IMR-90 (cell line): ENCODE results near the gene ZNF385B. TPM values are rescaled to one million over a fixed set of nuclear protein-coding genes. Genes with fewer than 3 reads are reported as not detected.

Source experiments
- ATAC-seq: fragments of 200-7000 bp; cut with Tn5 transposase; 2 replicates; pipeline ENCODE4 v1.9.1; 2020; ENCODE audit warnings: low read depth, mild to moderate bottlenecking, moderate library complexity
- BruUV-seq: library from RNA; stranded (reverse); fragments of 400-500 nt; replicated peaks from 2 replicates; lab custom pipeline; 2021; lab: Mats Ljungman, UMichigan
- CTCF ChIA-PET: fragments of 300-600 bp; formaldehyde crosslinking; extraction: SDS; loops from one replicate; lab custom pipeline; 2021; ENCODE audit warnings: antibody characterized with exemption; lab: Yijun Ruan, JAX
- POLR2A ChIA-PET: fragments of 300-600 bp; sonication (Branson Sonifier 250); formaldehyde crosslinking; loops from one replicate; lab custom pipeline; 2022; ENCODE audit warnings: antibody characterized with exemption; ENCODE audit not compliant: unreplicated experiment; lab: Charles Lee
- DNase-seq: peaks from one replicate; pipeline ENCODE4 v3.0.0; 2013
- H2AFZ ChIP-seq: replicated peaks from 2 replicates; pipeline ENCODE3; 2013; ENCODE audit warnings: low read length, mild to moderate bottlenecking; ENCODE audit not compliant: poor library complexity
- H2AK5ac ChIP-seq: 2 replicates; pipeline ENCODE4 v1.6.1; 2013; ENCODE audit warnings: low read depth, low read length, inconsistent platforms
- H2AK9ac ChIP-seq: replicated peaks from 2 replicates; pipeline ENCODE3; 2013; ENCODE audit warnings: mild to moderate bottlenecking, low read depth, low read length, moderate library complexity; ENCODE audit not compliant: poor library complexity
- H2BK120ac ChIP-seq: 2 replicates; pipeline ENCODE4 v1.6.1; 2013; ENCODE audit warnings: low read depth, low read length, inconsistent platforms
- H2BK15ac ChIP-seq: 3 replicates; pipeline ENCODE4 v1.6.1; 2013; ENCODE audit warnings: low read depth, low read length, inconsistent platforms
- H2BK20ac ChIP-seq: 2 replicates; pipeline ENCODE4 v1.6.1; 2013; ENCODE audit warnings: low read depth, mild to moderate bottlenecking, inconsistent platforms, low read length, moderate library complexity
- H2BK5ac ChIP-seq: 2 replicates; pipeline ENCODE4 v1.6.1; 2013; ENCODE audit warnings: mild to moderate bottlenecking, low read depth, low read length, inconsistent platforms; ENCODE audit not compliant: poor library complexity, severe bottlenecking
- H3K14ac ChIP-seq: replicated peaks from 2 replicates; pipeline ENCODE4 v1.6.1; 2013; ENCODE audit warnings: low read depth, low read length, inconsistent platforms
- H3K18ac ChIP-seq: 2 replicates; pipeline ENCODE4 v1.6.1; 2013; ENCODE audit warnings: low read depth, low read length, control low read depth
- H3K23ac ChIP-seq: 2 replicates; pipeline ENCODE4 v1.6.1; 2013; ENCODE audit warnings: low read depth, low read length, inconsistent platforms
- H3K27ac ChIP-seq: 2 replicates; pipeline ENCODE4 v1.5.1; 2013; ENCODE audit warnings: mild to moderate bottlenecking, control low read depth, low read length; ENCODE audit not compliant: insufficient read depth
- H3K27me3 ChIP-seq: 2 replicates; pipeline ENCODE4 v1.6.1; 2013; ENCODE audit warnings: low read length; ENCODE audit not compliant: control insufficient read depth, insufficient read depth
- H3K36me3 ChIP-seq: 2 replicates; pipeline ENCODE4 v1.6.1; 2013; ENCODE audit warnings: low read length, mixed read lengths; ENCODE audit not compliant: control insufficient read depth, insufficient read depth
- H3K4ac ChIP-seq: 2 replicates; pipeline ENCODE4 v1.6.1; 2013; ENCODE audit warnings: low read depth, low read length, inconsistent platforms
- H3K4me1 ChIP-seq: 2 replicates; pipeline ENCODE4 v1.6.1; 2013; ENCODE audit warnings: low read length, mixed read lengths; ENCODE audit not compliant: control insufficient read depth, insufficient read depth
- H3K4me2 ChIP-seq: 2 replicates; pipeline ENCODE4 v1.6.1; 2013; ENCODE audit warnings: low read depth, mild to moderate bottlenecking, control low read depth, low read length, moderate library complexity
- H3K4me3 ChIP-seq: 2 replicates; pipeline ENCODE4 v1.5.1; 2013; ENCODE audit warnings: low read depth, mild to moderate bottlenecking, control low read depth, low read length, moderate library complexity; ENCODE audit not compliant: insufficient read depth
- H3K56ac ChIP-seq: 2 replicates; pipeline ENCODE4 v1.6.1; 2013; ENCODE audit warnings: low read length, inconsistent platforms; ENCODE audit not compliant: insufficient read depth; ENCODE audit errors: extremely low read depth
- H3K79me1 ChIP-seq, 2 experiments: 2 replicates each; pipeline ENCODE4 v1.6.1; 2013; ENCODE audit warnings: low read length in 2 of 2, inconsistent platforms in 1 of 2, low read depth in 1 of 2
- H3K9ac ChIP-seq: 2 replicates; pipeline ENCODE4 v1.6.1; 2013; ENCODE audit warnings: low read depth, low read length, control low read depth
- H3K9me1 ChIP-seq: 2 replicates; pipeline ENCODE4 v1.6.1; 2013; ENCODE audit warnings: low read length, inconsistent platforms; ENCODE audit not compliant: insufficient read depth
- H3K9me3 ChIP-seq: 2 replicates; pipeline ENCODE4 v1.6.1; 2013; ENCODE audit warnings: low read length; ENCODE audit not compliant: control insufficient read depth, insufficient read depth
- H4K20me1 ChIP-seq: 2 replicates; pipeline ENCODE4 v1.6.1; 2013; ENCODE audit warnings: low read length, inconsistent platforms; ENCODE audit not compliant: insufficient read depth
- H4K5ac ChIP-seq: 2 replicates; pipeline ENCODE4 v1.6.1; 2013; ENCODE audit warnings: mild to moderate bottlenecking, low read depth, low read length, control low read depth
- H4K8ac ChIP-seq, 2 experiments: 2 replicates each; pipeline ENCODE4 v1.6.1; 2013; ENCODE audit warnings: low read depth in 2 of 2, low read length in 2 of 2, control low read depth in 1 of 2, inconsistent platforms in 1 of 2
- H4K91ac ChIP-seq: 2 replicates; pipeline ENCODE4 v1.6.1; 2013; ENCODE audit warnings: low read depth, low read length, inconsistent platforms; ENCODE audit not compliant: insufficient read depth
- BHLHE40 ChIP-seq: fragments of 150-350 bp; IDR thresholded peaks from 2 replicates; pipeline ENCODE4 v1.6.1; 2016; ENCODE audit warnings: mild to moderate bottlenecking, low read depth, low read length
- CHD1 ChIP-seq: IDR thresholded peaks from 2 replicates; pipeline ENCODE4 v1.6.1; 2012; ENCODE audit warnings: low read depth, low read length, improper control_type of control experiment
- FOS ChIP-seq: fragments of 150-350 bp; IDR thresholded peaks from 2 replicates; pipeline ENCODE4 v1.6.1; 2016; ENCODE audit warnings: low read depth, low read length
- MAFK ChIP-seq: IDR thresholded peaks from 2 replicates; pipeline ENCODE4 v1.6.1; 2012; ENCODE audit warnings: low read depth, low read length, improper control_type of control experiment
- MXI1 ChIP-seq: IDR thresholded peaks from 2 replicates; pipeline ENCODE4 v1.6.1; 2012; ENCODE audit warnings: low read depth, mild to moderate bottlenecking, low read length, moderate library complexity, borderline replicate concordance
- NFE2L2 ChIP-seq: fragments of 150-350 bp; IDR thresholded peaks from 2 replicates; pipeline ENCODE4 v1.6.1; 2016; ENCODE audit warnings: low read depth, mild to moderate bottlenecking, low read length
- POLR2A ChIP-seq: IDR thresholded peaks from 2 replicates; pipeline ENCODE4 v1.6.1; 2012; ENCODE audit warnings: mild to moderate bottlenecking, low read depth, low read length
- RAD21 ChIP-seq: IDR thresholded peaks from 2 replicates; pipeline ENCODE4 v1.6.1; 2012; ENCODE audit warnings: low read length, improper control_type of control experiment
- RCOR1 ChIP-seq: IDR thresholded peaks from 2 replicates; pipeline ENCODE4 v1.6.1; 2012; ENCODE audit warnings: mild to moderate bottlenecking, low read length, improper control_type of control experiment; ENCODE audit not compliant: insufficient replicate concordance
- RFX5 ChIP-seq: IDR thresholded peaks from 2 replicates; pipeline ENCODE4 v1.8.0; 2012; ENCODE audit warnings: low read depth, mild to moderate bottlenecking, low read length, moderate library complexity
- SMC3 ChIP-seq: fragments of 150-350 bp; IDR thresholded peaks from 2 replicates; pipeline ENCODE4 v1.6.1; 2016; ENCODE audit warnings: low read depth, mild to moderate bottlenecking, antibody characterized with exemption, low read length, moderate library complexity
- WGBS, 2 experiments: methylation state at CpG; one replicate each; pipeline versions ENCODE4 v1.1.5 to v1.1.7; 2013; ENCODE audit warnings: missing lambda C conversion rate in 2 of 2; ENCODE audit not compliant: insufficient read length in 1 of 2; ENCODE audit errors: extremely low coverage in 2 of 2; 5-methylcytosine and 5-hydroxymethylcytosine counted together
- dilution Hi-C: fragments of 300-500 bp; cut with HindIII; formaldehyde crosslinking; loops from one replicate; pipeline ENCODE4 v1.14.3; 2018; ENCODE audit warnings: low sequenced_read_pairs; ENCODE audit not compliant: unreplicated experiment
- in situ Hi-C: fragments of 300-500 bp; cut with MboI; formaldehyde crosslinking; loops from 3 replicates; pipeline ENCODE4 v1.14.3; 2019; ENCODE audit warnings: low sequenced_read_pairs, inconsistent platforms, mixed read lengths
- intact Hi-C: fragments of 100-400 bp; cut with micrococcal nuclease; formaldehyde crosslinking; loops from 2 replicates; pipeline ENCODE4 v1.10.0; 2022
- polyA plus RNA-seq, 3 experiments: library from polyadenylated mRNA; depleted of rRNA; stranded (reverse); fragments of >200 nt; gene quantifications; 2 replicates each; pipeline ENCODE4 v1.2.3, GENCODE V29; 2012; ENCODE audit warnings: low replicate concordance in 1 of 3
- total RNA-seq: library from RNA; depleted of rRNA; stranded (reverse); fragments of >200 nt; gene quantifications from 2 replicates; pipeline ENCODE4 v1.2.3, GENCODE V29; 2012
- TF ChIP-seq, protein P1 (sequence below): fragments of 150-350 bp; IDR thresholded peaks from 2 replicates; pipeline ENCODE4 v1.6.1; 2016; ENCODE audit warnings: low read depth, mild to moderate bottlenecking, low read length, moderate library complexity, borderline replicate concordance
- TF ChIP-seq, protein P2 (sequence below): fragments of 150-350 bp; IDR thresholded peaks from 2 replicates; pipeline ENCODE4 v1.6.1; 2017; ENCODE audit warnings: mild to moderate bottlenecking, antibody characterized with exemption, low read length, low read depth
- TF ChIP-seq, protein P3 (sequence below): conservative IDR thresholded peaks from 2 replicates; pipeline ENCODE4 v1.5.1; 2012; ENCODE audit warnings: mild to moderate bottlenecking, low read depth, low read length, improper control_type of control experiment

The ZNF385B gene
- total and polyA plus RNA-seq, 2 of the 4 experiments (the other 2 are of a cell fraction): not detected

DNA sequence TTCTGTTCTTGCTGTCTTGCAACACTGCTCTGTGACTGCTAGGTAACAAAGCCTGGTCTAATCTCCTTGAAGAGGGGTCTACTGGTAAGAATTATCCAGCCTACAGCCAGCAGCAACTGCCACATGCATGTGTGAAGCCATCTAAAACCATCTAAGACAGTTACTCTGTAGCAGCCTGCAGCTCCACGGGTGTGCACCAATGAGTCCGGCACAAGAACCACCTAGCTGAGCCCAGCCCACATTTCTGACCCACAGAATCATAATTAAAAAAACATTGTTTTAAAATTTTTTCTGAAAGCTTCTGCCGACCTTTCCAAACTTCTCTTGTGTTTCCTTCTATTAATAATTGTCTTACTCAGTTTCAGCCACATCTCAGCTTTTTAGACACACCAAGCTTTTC, 102.8 kb downstream of the ZNF385B start:
- Histone ChIP-seq H3K18ac (no peak overlapping the region), H3K9me1 (no peaks in the 10 kb centered on the region), H3K23ac (no peak overlapping the region), H2AK5ac (no peak overlapping the region), H4K8ac (no peak overlapping the region), H2AK9ac (no peak overlapping the region), H3K14ac (no peak overlapping the region), H3K4me1 (no peaks in the 10 kb centered on the region), H4K91ac (no peak overlapping the region), H2BK20ac (no peak overlapping the region), H3K9me3 (peaks cover 3% of the 10 kb centered on the region; the same call in 1 of the 2 replicates), H2AFZ (no peak overlapping the region), H3K56ac (no peak overlapping the region), H2BK15ac (no peak overlapping the region), H3K36me3 (no peaks in the 10 kb centered on the region), H3K4me2 (no peak overlapping the region), H2BK120ac (no peak overlapping the region), H4K5ac (no peak overlapping the region), H3K79me1 (no peaks in the 10 kb centered on the region), H3K27ac (no peak overlapping the region), H2BK5ac (no peak overlapping the region), H4K20me1 (no peaks in the 10 kb centered on the region), H3K4me3 (no peak overlapping the region), H3K27me3 (no peaks in the 10 kb centered on the region), H3K4ac (no peak overlapping the region), H3K9ac (no peak overlapping the region)
- no peak for ATAC-seq
- dilution Hi-C loops (no loop called here), in situ Hi-C loops (loop anchor here (10.0 kb wide), 1 partner anchor 544 kb away; no protein-coding TSS in a partner anchor), intact Hi-C loops (no loop called here)
- WGBS, 2 experiments: 43% methylated on average over 1 of the region's 3 CpGs; no CpG with 5 or more reads in 1 of the 2 experiments
- BruUV-seq: no TSS peak
- no peak for DNase-seq
- TF ChIP-seq, protein P1, sequence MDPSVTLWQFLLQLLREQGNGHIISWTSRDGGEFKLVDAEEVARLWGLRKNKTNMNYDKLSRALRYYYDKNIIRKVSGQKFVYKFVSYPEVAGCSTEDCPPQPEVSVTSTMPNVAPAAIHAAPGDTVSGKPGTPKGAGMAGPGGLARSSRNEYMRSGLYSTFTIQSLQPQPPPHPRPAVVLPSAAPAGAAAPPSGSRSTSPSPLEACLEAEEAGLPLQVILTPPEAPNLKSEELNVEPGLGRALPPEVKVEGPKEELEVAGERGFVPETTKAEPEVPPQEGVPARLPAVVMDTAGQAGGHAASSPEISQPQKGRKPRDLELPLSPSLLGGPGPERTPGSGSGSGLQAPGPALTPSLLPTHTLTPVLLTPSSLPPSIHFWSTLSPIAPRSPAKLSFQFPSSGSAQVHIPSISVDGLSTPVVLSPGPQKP: no peak
- TF ChIP-seq RFX5 (no peak), MXI1 (no peak), POLR2A (no peak), FOS (no peak), BHLHE40 (no peak), MAFK (no peak), CHD1 (no peak), NFE2L2 (no peak), RAD21 (no peak), RCOR1 (no peak), SMC3 (no peak)
- TF ChIP-seq, protein P2, sequence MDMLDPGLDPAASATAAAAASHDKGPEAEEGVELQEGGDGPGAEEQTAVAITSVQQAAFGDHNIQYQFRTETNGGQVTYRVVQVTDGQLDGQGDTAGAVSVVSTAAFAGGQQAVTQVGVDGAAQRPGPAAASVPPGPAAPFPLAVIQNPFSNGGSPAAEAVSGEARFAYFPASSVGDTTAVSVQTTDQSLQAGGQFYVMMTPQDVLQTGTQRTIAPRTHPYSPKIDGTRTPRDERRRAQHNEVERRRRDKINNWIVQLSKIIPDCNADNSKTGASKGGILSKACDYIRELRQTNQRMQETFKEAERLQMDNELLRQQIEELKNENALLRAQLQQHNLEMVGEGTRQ: no peak
- TF ChIP-seq, protein P3, sequence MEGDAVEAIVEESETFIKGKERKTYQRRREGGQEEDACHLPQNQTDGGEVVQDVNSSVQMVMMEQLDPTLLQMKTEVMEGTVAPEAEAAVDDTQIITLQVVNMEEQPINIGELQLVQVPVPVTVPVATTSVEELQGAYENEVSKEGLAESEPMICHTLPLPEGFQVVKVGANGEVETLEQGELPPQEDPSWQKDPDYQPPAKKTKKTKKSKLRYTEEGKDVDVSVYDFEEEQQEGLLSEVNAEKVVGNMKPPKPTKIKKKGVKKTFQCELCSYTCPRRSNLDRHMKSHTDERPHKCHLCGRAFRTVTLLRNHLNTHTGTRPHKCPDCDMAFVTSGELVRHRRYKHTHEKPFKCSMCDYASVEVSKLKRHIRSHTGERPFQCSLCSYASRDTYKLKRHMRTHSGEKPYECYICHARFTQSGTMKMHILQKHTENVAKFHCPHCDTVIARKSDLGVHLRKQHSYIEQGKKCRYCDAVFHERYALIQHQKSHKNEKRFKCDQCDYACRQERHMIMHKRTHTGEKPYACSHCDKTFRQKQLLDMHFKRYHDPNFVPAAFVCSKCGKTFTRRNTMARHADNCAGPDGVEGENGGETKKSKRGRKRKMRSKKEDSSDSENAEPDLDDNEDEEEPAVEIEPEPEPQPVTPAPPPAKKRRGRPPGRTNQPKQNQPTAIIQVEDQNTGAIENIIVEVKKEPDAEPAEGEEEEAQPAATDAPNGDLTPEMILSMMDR: no peak
- CTCF ChIA-PET: interaction anchor here (1.2 kb wide), 1 partner anchor 997 kb away, joined by 4 read pairs; no protein-coding TSS in a partner anchor
- POLR2A ChIA-PET: no interaction called here
